A549 (cell line): ENCODE results near the gene IFNA2. TPM values are rescaled to one million over a fixed set of nuclear protein-coding genes. Genes with fewer than 3 reads are reported as not detected.

Experiments used
- ATAC-seq, 2 experiments: fragments of 200-7000 bp in 1 of 2; fragments of >200 bp in 1 of 2; cut with Nextera tagmentation in 1 of 2; cut with Tn5 transposase in 1 of 2; 3 replicates each; pipeline versions ENCODE4 v1.8.0 to v1.9.1; 2018 to 2020; ENCODE audit warnings: mild to moderate bottlenecking in 1 of 2, moderate library complexity in 1 of 2
- CTCF ChIA-PET: fragments of 300-600 bp; sonication (Branson Sonifier 250); formaldehyde crosslinking; extraction: SDS; loops from one replicate; lab custom pipeline; 2021; ENCODE audit warnings: antibody characterized with exemption, inconsistent platforms; lab: Yijun Ruan, JAX
- POLR2A ChIA-PET: fragments of 350-600 bp; formaldehyde crosslinking; extraction: SDS; loops from one replicate; lab custom pipeline; 2021; ENCODE audit warnings: antibody characterized with exemption, inconsistent platforms; lab: Yijun Ruan, JAX
- DNase-seq, 2 experiments: peaks; one replicate each; pipeline versions ENCODE4 v3.0.0 to v3.0.0-alpha.2; 2011 to 2016; ENCODE audit warnings: low read depth in 1 of 2, low spot score in 1 of 2
- FAIRE-seq: peaks from 2 replicates; lab custom pipeline; 2011; peaks lifted over from hg19 to GRCh38; lab: Jason Lieb, UNC
- H3K27ac ChIP-seq, 2 experiments: fragments of >200 bp; sonication (Bioruptor Twin); formaldehyde crosslinking; 3 replicates each; pipeline ENCODE4 v1.5.1; 2016 to 2017
- H3K4me1 ChIP-seq: fragments of >200 bp; sonication (Bioruptor Twin); formaldehyde crosslinking; 3 replicates; pipeline ENCODE4 v1.6.1; 2016
- H3K4me2 ChIP-seq: fragments of >200 bp; sonication (Bioruptor Twin); formaldehyde crosslinking; 3 replicates; pipeline ENCODE4 v1.6.1; 2016
- H3K4me3 ChIP-seq: fragments of >200 bp; sonication (Bioruptor Twin); formaldehyde crosslinking; 3 replicates; pipeline ENCODE4 v1.5.1; 2016
- H3K9me3 ChIP-seq: fragments of >200 bp; sonication (Bioruptor Twin); formaldehyde crosslinking; 3 replicates; pipeline ENCODE4 v1.6.1; 2016
- BHLHE40 ChIP-seq: IDR thresholded peaks from 2 replicates; pipeline ENCODE4 v1.6.1; 2012; ENCODE audit warnings: low read depth, low read length, inconsistent platforms
- CBX2 ChIP-seq: fragments of 200-600 bp; sonication (generic); IDR thresholded peaks from 2 replicates; pipeline ENCODE4 v1.6.1; 2016; ENCODE audit warnings: low read depth, mild to moderate bottlenecking, borderline replicate concordance
- CHD2 ChIP-seq: fragments of 150-350 bp; IDR thresholded peaks from 2 replicates; pipeline ENCODE4 v1.6.1; 2014; ENCODE audit warnings: low read length; ENCODE audit not compliant: partially characterized antibody
- EHF ChIP-seq: fragments of 250-450 bp; sonication (Bioruptor Pico); IDR thresholded peaks from 2 replicates; pipeline ENCODE4 v1.5.0; 2020; ENCODE audit warnings: mild to moderate bottlenecking
- EHMT2 ChIP-seq: fragments of 200-600 bp; sonication (generic); IDR thresholded peaks from 2 replicates; pipeline ENCODE4 v1.6.1; 2016; ENCODE audit warnings: antibody characterized with exemption, low read depth, mild to moderate bottlenecking, moderate library complexity
- ELK1 ChIP-seq: fragments of 150-350 bp; IDR thresholded peaks from 2 replicates; pipeline ENCODE4 v1.6.1; 2014; ENCODE audit warnings: low read depth, mild to moderate bottlenecking, low read length
- FOSB ChIP-seq: fragments of 250-450 bp; sonication (Bioruptor Pico); IDR thresholded peaks from 2 replicates; pipeline ENCODE4 v1.5.0; 2020; ENCODE audit warnings: mild to moderate bottlenecking, moderate library complexity
- HDAC2 ChIP-seq: fragments of 200-600 bp; sonication (generic); IDR thresholded peaks from 2 replicates; pipeline ENCODE4 v1.6.1; 2016
- HMGXB4 ChIP-seq: fragments of 250-450 bp; sonication (Bioruptor Pico); IDR thresholded peaks from 2 replicates; pipeline ENCODE4 v1.5.0; 2021; ENCODE audit warnings: mild to moderate bottlenecking, moderate library complexity, borderline replicate concordance
- JUN ChIP-seq, 2 experiments: fragments of >200 bp; sonication (Bioruptor Twin); formaldehyde crosslinking; IDR thresholded peaks; 2 replicates in 1 of 2; 3 replicates in 1 of 2; pipeline ENCODE4 v1.6.1; 2016 to 2017
- MAX ChIP-seq: IDR thresholded peaks from 2 replicates; pipeline ENCODE4 v1.6.1; 2012
- MYC ChIP-seq: IDR thresholded peaks from 2 replicates; pipeline ENCODE4 v1.6.1; 2012; ENCODE audit warnings: mild to moderate bottlenecking, inconsistent platforms, low read length, improper control_type of control experiment, borderline replicate concordance
- NPAS2 ChIP-seq: fragments of 250-450 bp; sonication (Bioruptor Pico); IDR thresholded peaks from 2 replicates; pipeline ENCODE4 v1.8.0; 2022; ENCODE audit warnings: mild to moderate bottlenecking, moderate library complexity, borderline replicate concordance
- POLR2AphosphoS2 ChIP-seq: conservative IDR thresholded peaks from 2 replicates; pipeline ENCODE4 v1.6.1; 2012; ENCODE audit warnings: low read length, improper control_type of control experiment, inconsistent platforms
- RAD21 ChIP-seq, 2 experiments: fragments of >200 bp in 1 of 2; sonication (Bioruptor Twin) in 1 of 2; formaldehyde crosslinking in 1 of 2; IDR thresholded peaks in 1 of 2; conservative IDR thresholded peaks in 1 of 2; 2 replicates in 1 of 2; 3 replicates in 1 of 2; pipeline ENCODE4 v1.6.1; 2012 to 2018; ENCODE audit warnings: inconsistent platforms in 1 of 2
- RARB ChIP-seq: fragments of 250-450 bp; sonication (Bioruptor Pico); IDR thresholded peaks from 2 replicates; pipeline ENCODE4 v1.8.0; 2021; ENCODE audit warnings: mild to moderate bottlenecking, moderate library complexity
- RCOR1 ChIP-seq: fragments of 150-350 bp; IDR thresholded peaks from 2 replicates; pipeline ENCODE4 v1.6.1; 2014; ENCODE audit warnings: antibody characterized with exemption, low read length, low read depth
- REST ChIP-seq: fragments of 200-600 bp; sonication (generic); IDR thresholded peaks from 2 replicates; pipeline ENCODE4 v1.6.1; 2016; ENCODE audit warnings: antibody characterized with exemption, mild to moderate bottlenecking, moderate library complexity
- RFX5 ChIP-seq: fragments of 450-650 bp; IDR thresholded peaks from 2 replicates; pipeline ENCODE4 v1.7.1; 2014; ENCODE audit warnings: antibody characterized with exemption, mild to moderate bottlenecking, moderate library complexity
- RNF2 ChIP-seq: fragments of 200-600 bp; sonication (generic); IDR thresholded peaks from 2 replicates; pipeline ENCODE4 v1.6.1; 2016; ENCODE audit warnings: low read depth, mild to moderate bottlenecking, antibody characterized with exemption, moderate library complexity, borderline replicate concordance
- SMC3 ChIP-seq: fragments of >200 bp; sonication (Bioruptor Twin); formaldehyde crosslinking; IDR thresholded peaks from 3 replicates; pipeline ENCODE4 v1.6.1; 2018; ENCODE audit warnings: inconsistent platforms
- USF2 ChIP-seq: fragments of 450-650 bp; IDR thresholded peaks from 2 replicates; pipeline ENCODE4 v1.6.1; 2014; ENCODE audit warnings: antibody characterized with exemption
- ZNF302 ChIP-seq: fragments of 250-450 bp; sonication (Bioruptor Pico); IDR thresholded peaks from 2 replicates; pipeline ENCODE4 v1.9.0; 2021; ENCODE audit warnings: inconsistent platforms, mild to moderate bottlenecking, moderate library complexity
- WGBS: methylation state at CpG from one replicate; pipeline ENCODE4 v1.1.6; 2017; ENCODE audit errors: missing lambda C conversion rate; 5-methylcytosine and 5-hydroxymethylcytosine counted together
- polyA plus RNA-seq, 4 experiments: library from polyadenylated mRNA; depleted of rRNA in 3 of 4; stranded (reverse); fragments of >200 nt; fragmentation: RNase III in 1 of 4; extraction: RNeasy Plus Mini Kit Qiagen cat#74134 plus additional on column Dnase treatment in 1 of 4; gene quantifications; 2 replicates in 3 of 4; 3 replicates in 1 of 4; pipeline ENCODE4 v1.2.3, GENCODE V29; 2011 to 2017

Gene IFNA2
- polyA plus RNA-seq, 2 of the 4 experiments (the other 2 are of a cell fraction) = not detected

- ATAC-seq (peak; percentile 67 to 83; a peak in 4 of 6 replicates), FAIRE-seq (no peak), DNase-seq (no peak)
- Histone ChIP-seq H3K9me3 (no peaks in the 10 kb centered on the region), H3K27ac (no peak overlapping the region), H3K4me3 (no peak overlapping the region), H3K4me2 (no peak overlapping the region), H3K4me1 (peaks cover 24% of the 10 kb centered on the region)
- POLR2A ChIA-PET = no interaction called here
- TF ChIP-seq RAD21 (conservative IDR thresholded peaks at IDR 0.05 in 1 of 2, IDR thresholded peaks at IDR 0.05 in 1 of 2) (peak in 1 of 2 experiments; percentile 12; a peak in 1 of 5 replicates), MAX (no peak), HDAC2 (no peak), RFX5 (no peak)
- CTCF ChIA-PET = interaction anchor here (1.1 kb wide), 1 partner anchor 17 kb away, joined by 3 read pairs; no protein-coding TSS in a partner anchor
- WGBS = 86% methylated on average over 5 of the region's 5 CpGs
Measured at GRCh38 chr9:21413624-21414023, 28.4 kb upstream of the IFNA2 start.

- DNase-seq (no peak), ATAC-seq (no peak; a peak in 1 of 6 replicates)
- whole genome bisulfite sequencing = 85% methylated on average over 4 of the region's 4 CpGs
Measured at GRCh38 chr9:21413151-21413550, 28.0 kb upstream of the IFNA2 start.

GRCh38 chr9:21412107-21412506, 26.9 kb upstream of the IFNA2 start:
- no peak for DNase-seq
- POLR2A ChIA-PET = no interaction called here
- H3K4me2 ChIP-seq = no peak overlapping the region
- H3K27ac ChIP-seq = no peak overlapping the region
- CTCF ChIA-PET = interaction anchor here (0.6 kb wide), 1 partner anchor 172 kb away, joined by 3 read pairs; the partner anchor contains the start of gene IFNA14
- H3K4me1 ChIP-seq = peaks cover 24% of the 10 kb centered on the region
- TF ChIP-seq POLR2AphosphoS2 (no peak), CBX2 (no peak), FOSB (CRISPR knock-in tag) (no peak)
- no peaks in the 10 kb centered on the region for H3K9me3 ChIP-seq
- H3K4me3 ChIP-seq = no peak overlapping the region
- FAIRE-seq = no peak
- ATAC-seq = no peak

More at GRCh38 chr9:21413151-21413550, 28.0 kb upstream of the IFNA2 start:
- Histone ChIP-seq H3K4me3 (no peak overlapping the region), H3K4me2 (no peak overlapping the region), H3K27ac (no peak overlapping the region), H3K4me1 (peaks cover 24% of the 10 kb centered on the region), H3K9me3 (no peaks in the 10 kb centered on the region)
- ChIA-PET POLR2A (no interaction called here), CTCF (interaction anchor here (1.1 kb wide), 1 partner anchor 17 kb away, joined by 3 read pairs; no protein-coding TSS in a partner anchor)
- no peak for FAIRE-seq
- no peak for TF ChIP-seq EHMT2
- no peak for TF ChIP-seq JUN (IDR thresholded peaks at IDR 0.05)
- no peak for TF ChIP-seq SMC3
- TF ChIP-seq, all 56 proteins: peak for 0

- Histone ChIP-seq H3K4me2 (no peak within 1 kb of the TSS), H3K4me1 (no peaks in the 10 kb centered on the region), H3K4me3 (no peak within 1 kb of the TSS), H3K9me3 (no peaks in the 10 kb centered on the region), H3K27ac (no peak within 1 kb of the TSS)
- ChIA-PET CTCF (interaction anchor here (1.2 to 1.9 kb wide), 3 partner anchors 13 to 255 kb away, joined by 3 to 12 read pairs (median 4); no protein-coding TSS in a partner anchor), POLR2A (no interaction called here)
- ATAC-seq (no peak), DNase-seq (no peak), FAIRE-seq (no peak)
- 97% methylated on average over 1 of the region's 1 CpG for WGBS
- TF ChIP-seq BHLHE40 (no peak), MYC (no peak), ELK1 (no peak), NPAS2 (no peak), RARB (CRISPR knock-in tag) (no peak), CBX2 (no peak), EHF (CRISPR knock-in tag) (no peak), ZNF302 (CRISPR knock-in tag) (no peak), HMGXB4 (no peak), POLR2AphosphoS2 (no peak), RNF2 (no peak), CHD2 (no peak), USF2 (no peak), REST (no peak), FOSB (CRISPR knock-in tag) (no peak), RCOR1 (no peak)
Measured at GRCh38 chr9:21408817-21409216, 23.6 kb upstream of the IFNA2 start, which contains the start of gene IFNA8. Gene IFNA8 (plus strand): TSS chr9:21409117. CDS start chr9:21409177, 60 bp downstream.
